Skeletal muscle tissue (tissue), 4 donors: Measurements from ENCODE around the gene ZFAND3. TPM values are rescaled to one million over a fixed set of nuclear protein-coding genes. Genes with fewer than 3 reads are reported as not detected.

ENCODE experiments used
- H3K27ac ChIP-seq: one replicate; pipeline ENCODE4 v1.7.0; 2013; ENCODE audit warnings: mild to moderate bottlenecking, low read depth, low read length, inconsistent platforms
- H3K27me3 ChIP-seq, 3 donors: one replicate each; pipeline ENCODE4 v1.7.0; 2013; ENCODE audit warnings: low read length in 3 of 3; ENCODE audit not compliant: control insufficient read depth in 3 of 3, insufficient read depth in 3 of 3
- H3K36me3 ChIP-seq, 3 donors: one replicate each; pipeline ENCODE4 v1.7.0; 2013; ENCODE audit warnings: low read length in 3 of 3; ENCODE audit not compliant: control insufficient read depth in 3 of 3, insufficient read depth in 3 of 3
- H3K4me1 ChIP-seq, 3 donors: one replicate each; pipeline ENCODE4 v1.7.0; 2013; ENCODE audit warnings: low read length in 3 of 3, mild to moderate bottlenecking in 3 of 3; ENCODE audit not compliant: control insufficient read depth in 3 of 3, insufficient read depth in 3 of 3
- H3K4me3 ChIP-seq, 3 donors: one replicate each; pipeline ENCODE4 v1.7.0; 2013; ENCODE audit warnings: low read length in 3 of 3
- H3K9ac ChIP-seq, 3 donors: one replicate each; pipeline ENCODE4 v1.7.0; 2013; ENCODE audit warnings: low read length in 3 of 3, mild to moderate bottlenecking in 3 of 3, moderate library complexity in 2 of 3, low read depth in 1 of 3
- H3K9me3 ChIP-seq, 3 donors: one replicate each; pipeline ENCODE4 v1.7.0; 2013; ENCODE audit warnings: low read length in 3 of 3; ENCODE audit not compliant: control insufficient read depth in 3 of 3
- total RNA-seq: library from RNA; depleted of rRNA; stranded (reverse); fragments of >200 nt; gene quantifications from one replicate; pipeline ENCODE4 v1.2.3, GENCODE V29; 2014
- donor health status: Osteomylitis.

The ZFAND3 gene
- total RNA-seq, 1 donor from 2014 or later: 23.0 TPM

DNA sequence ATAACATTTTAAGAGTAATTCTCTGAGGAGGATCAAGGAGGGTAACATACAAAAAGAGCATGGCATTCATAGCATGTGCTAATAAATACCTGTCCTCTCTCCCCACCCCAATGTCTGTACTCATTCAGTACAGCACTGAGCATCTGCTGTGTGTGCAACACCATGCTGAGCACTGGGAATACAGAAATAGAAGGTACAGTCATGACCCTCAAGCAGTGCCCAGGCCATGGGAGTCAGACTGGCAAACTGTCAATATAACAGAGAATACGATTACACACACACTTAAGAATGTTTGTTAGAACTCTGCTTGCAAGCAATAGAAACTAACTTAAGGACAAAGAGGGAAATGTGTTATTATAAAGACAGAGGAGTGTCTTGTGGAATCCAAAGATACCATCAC, 24.7 kb upstream of the ZFAND3 start:
- Histone ChIP-seq H3K36me3 (no peaks in the 10 kb centered on the region), H3K4me1 (peaks cover 11 to 42% (median 26%) of the 10 kb centered on the region in 3 donors), H3K9me3 (no peaks in the 10 kb centered on the region), H3K4me3 (no peak overlapping the region), H3K9ac (peak overlapping the region in 1 of 3 donors; percentile 3), H3K27me3 (no peaks in the 10 kb centered on the region), H3K27ac (peak overlapping the region; percentile 79)

DNA sequence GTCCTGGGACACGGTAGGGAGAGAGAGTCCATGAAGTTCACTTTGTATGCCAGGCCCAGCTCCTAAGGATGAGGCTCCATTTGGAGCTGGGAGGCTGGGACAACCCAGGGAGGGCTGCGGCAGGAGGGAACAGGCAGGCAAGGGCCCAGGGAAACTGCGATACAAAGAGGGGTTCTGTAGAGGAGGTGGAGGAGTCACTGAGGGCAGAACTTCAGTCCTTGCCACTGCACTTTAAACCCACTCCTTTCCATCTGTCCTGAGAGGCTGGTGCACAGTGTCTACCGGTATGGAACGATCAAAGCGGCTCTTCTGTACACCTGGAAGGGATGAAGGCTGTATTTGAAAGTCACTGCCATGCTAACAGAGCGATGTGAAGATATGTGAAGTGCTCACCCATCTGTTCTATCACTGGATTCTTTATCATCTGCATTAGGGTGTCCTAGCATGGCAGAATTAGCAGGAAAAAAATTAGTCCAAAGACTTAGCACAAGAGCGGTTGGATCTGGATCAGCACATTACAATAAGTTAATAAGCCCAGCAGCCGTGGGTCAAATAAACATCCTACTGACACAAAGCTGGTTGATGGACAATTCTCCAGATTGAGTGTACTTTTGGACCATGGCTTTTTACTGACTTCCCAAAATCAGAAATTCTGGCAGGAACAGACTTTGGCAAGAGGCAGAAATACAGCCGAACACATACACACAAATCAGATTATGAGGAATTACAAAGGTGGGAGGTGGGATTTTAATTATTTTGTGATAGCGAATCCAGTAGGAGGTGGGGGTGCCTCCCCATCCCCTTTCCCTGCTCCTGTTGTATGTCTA, 20.9 kb upstream of the ZFAND3 start:
- Histone ChIP-seq H3K4me1 (peaks cover 0 to 26% (median 17%) of the 10 kb centered on the region in 3 donors), H3K9me3 (no peaks in the 10 kb centered on the region), H3K27me3 (no peaks in the 10 kb centered on the region), H3K9ac (no peak overlapping the region), H3K36me3 (no peaks in the 10 kb centered on the region), H3K4me3 (no peak overlapping the region), H3K27ac (no peak overlapping the region)

DNA sequence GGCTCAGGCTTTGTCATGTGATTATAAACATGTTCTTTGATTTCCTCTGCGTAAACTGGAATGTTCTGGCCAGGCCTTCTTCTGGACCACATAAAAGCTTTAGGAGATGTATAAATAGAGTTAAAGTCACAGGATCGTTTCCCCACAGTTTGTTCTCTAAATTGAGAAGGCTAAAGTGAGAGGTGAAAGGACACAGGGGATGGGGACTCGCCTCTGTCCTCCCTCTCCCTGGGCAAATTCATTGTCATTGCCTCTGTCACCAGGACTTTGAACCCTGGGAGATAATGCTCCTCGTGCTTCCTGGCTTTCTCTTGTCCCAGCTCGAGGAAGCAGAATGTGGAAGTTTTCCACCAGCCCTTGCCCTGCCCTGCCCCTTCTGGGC, 20.3 kb upstream of the ZFAND3 start:
- no peaks in the 10 kb centered on the region for H3K27me3 ChIP-seq
- H3K27ac ChIP-seq: no peak overlapping the region
- H3K36me3 ChIP-seq: no peaks in the 10 kb centered on the region
- peaks cover 0 to 26% (median 17%) of the 10 kb centered on the region in 3 donors for H3K4me1 ChIP-seq
- no peak overlapping the region for H3K4me3 ChIP-seq
- no peaks in the 10 kb centered on the region for H3K9me3 ChIP-seq
- H3K9ac ChIP-seq: no peak overlapping the region

DNA sequence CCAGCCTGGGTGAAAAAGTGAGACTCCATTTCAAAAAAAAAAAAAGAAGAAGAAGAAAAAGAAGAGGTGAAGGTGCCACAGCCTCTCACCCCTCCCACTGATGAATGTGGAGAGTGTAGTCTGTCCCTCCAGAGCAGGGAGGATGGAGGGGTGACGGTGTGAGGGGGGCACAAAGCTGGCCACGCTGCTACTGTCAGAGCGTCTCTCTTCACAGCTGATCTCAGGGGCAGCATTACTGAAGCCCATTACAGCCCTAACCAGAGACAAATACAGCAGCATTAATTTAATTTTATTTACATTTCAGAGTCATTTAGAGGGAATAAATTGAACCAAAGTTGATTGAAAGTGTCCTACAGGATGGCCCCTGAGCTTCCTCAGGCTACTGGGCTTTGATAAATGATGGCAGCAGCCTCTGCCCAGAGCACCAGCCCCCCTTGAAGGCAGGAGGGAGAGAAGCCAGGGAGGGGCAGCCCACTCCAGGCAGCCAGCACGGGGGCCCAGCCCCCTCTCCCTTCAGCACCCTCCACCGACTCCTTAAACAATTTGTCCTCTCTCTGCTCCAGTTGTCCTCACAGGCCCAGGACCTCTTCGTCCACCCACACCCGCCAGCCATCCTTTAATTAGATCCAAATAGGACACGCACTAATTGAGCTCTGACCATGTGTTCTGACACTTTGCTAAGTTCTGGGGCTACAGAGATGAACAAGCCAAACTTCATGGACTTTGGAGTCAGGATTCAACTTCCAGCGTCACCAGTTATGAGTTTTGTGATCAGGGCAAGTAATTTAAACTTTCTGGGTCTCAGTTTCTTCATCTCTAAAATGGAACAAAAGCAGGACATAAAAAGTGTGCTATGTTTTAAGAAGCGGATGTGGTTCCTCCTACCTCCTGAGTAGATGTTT, 18.6 kb upstream of the ZFAND3 start:
- H3K4me1 ChIP-seq: peaks cover 0 to 11% (median 7%) of the 10 kb centered on the region in 3 donors

DNA sequence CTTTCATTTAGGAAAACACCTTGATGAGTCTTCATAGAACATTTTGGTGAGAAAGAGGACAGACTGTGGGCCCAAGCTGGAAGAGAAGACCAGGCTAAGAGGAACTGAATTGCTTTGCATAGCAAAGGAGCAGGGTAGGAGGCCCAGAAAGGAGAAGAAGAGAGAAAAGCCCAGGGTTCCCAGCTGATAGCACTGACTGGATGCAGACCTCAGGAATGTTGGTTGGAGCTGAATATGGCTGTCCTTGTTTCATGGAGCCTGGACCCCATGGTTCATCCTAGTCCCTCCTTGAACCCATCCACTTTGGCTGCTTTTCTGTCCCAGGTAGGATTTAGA, 18.0 kb upstream of the ZFAND3 start:
- Histone ChIP-seq H3K36me3 (no peaks in the 10 kb centered on the region), H3K9me3 (no peaks in the 10 kb centered on the region), H3K9ac (no peak overlapping the region), H3K4me1 (peaks cover 0 to 11% (median 7%) of the 10 kb centered on the region in 3 donors), H3K27ac (no peak overlapping the region), H3K4me3 (no peak overlapping the region), H3K27me3 (no peaks in the 10 kb centered on the region)

More for the DNA sequence above, 18.6 kb upstream of the ZFAND3 start:
- H3K9ac ChIP-seq: no peak overlapping the region
- H3K9me3 ChIP-seq: no peaks in the 10 kb centered on the region
- H3K27ac ChIP-seq: no peak overlapping the region
- H3K36me3 ChIP-seq: no peaks in the 10 kb centered on the region
- H3K27me3 ChIP-seq: no peaks in the 10 kb centered on the region
- H3K4me3 ChIP-seq: no peak overlapping the region

DNA sequence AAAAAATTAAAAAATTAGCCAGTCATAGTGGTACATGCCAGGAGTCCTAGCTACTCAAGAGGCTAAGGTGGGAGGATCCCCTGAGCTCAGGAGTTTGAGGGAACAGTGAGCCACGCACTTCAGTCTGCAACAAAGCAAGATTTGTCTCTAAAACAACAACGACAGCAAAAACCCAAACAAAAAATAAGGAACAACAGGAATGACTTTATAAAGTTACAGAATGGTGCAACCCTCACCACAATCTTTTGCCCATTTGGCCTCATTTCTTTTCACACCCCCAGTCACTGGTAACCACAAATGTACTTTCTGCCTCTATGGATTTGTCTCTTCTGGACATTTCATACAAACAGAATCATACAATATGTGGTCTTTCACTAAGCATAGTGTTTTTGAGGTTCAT, 16.7 kb upstream of the ZFAND3 start:
- Histone ChIP-seq H3K9ac (no peak overlapping the region), H3K9me3 (no peaks in the 10 kb centered on the region), H3K4me3 (no peak overlapping the region), H3K27me3 (no peaks in the 10 kb centered on the region), H3K36me3 (no peaks in the 10 kb centered on the region), H3K4me1 (peaks cover 4 to 15% (median 11%) of the 10 kb centered on the region in 3 donors), H3K27ac (no peak overlapping the region)

DNA sequence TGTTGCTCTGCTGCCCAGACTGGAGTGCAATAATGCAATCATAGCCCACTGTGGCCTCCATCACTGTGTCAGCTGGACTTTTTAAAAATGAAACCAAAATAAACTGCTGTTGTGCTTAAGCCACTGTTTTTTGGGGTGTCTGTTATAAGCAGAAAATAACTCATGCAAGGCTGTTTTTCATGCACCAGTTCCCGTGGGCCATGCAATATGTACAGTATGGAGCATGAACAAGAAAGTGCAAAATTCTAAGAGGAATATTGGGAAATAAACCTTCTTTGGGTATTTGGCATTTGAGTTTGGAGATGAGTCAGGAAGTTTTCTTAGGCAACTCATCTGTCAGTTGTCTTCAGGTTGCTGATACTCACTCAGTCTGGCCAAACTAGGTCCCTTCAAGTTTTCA, 14.9 kb upstream of the ZFAND3 start:
- no peak overlapping the region for H3K9ac ChIP-seq
- no peaks in the 10 kb centered on the region for H3K9me3 ChIP-seq
- no peaks in the 10 kb centered on the region for H3K36me3 ChIP-seq
- no peak overlapping the region for H3K4me3 ChIP-seq
- H3K4me1 ChIP-seq: peaks cover 14 to 17% (median 15%) of the 10 kb centered on the region in 3 donors
- H3K27me3 ChIP-seq: no peaks in the 10 kb centered on the region
- H3K27ac ChIP-seq: no peak overlapping the region

DNA sequence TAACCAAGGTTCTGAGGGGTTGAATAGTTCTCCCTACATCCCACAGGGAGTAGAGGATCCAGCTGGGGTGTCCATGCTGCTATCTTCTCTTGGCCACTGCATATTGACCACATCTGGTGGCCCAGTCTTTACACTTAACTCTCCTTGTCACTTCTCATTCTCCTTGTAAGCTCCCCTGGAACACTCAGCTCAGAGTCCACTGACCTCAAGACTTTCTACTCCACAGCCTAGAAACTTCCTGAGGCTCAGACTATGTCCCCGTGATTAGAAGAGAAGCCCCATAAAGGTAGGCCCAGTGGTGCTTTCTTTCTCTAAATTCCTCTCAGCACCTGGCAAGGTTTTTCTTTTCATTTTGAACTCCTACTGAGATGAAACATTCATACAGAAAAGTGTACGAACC, 13.3 kb upstream of the ZFAND3 start:
- H3K4me3 ChIP-seq: no peak overlapping the region
- no peaks in the 10 kb centered on the region for H3K9me3 ChIP-seq
- H3K36me3 ChIP-seq: no peaks in the 10 kb centered on the region

DNA sequence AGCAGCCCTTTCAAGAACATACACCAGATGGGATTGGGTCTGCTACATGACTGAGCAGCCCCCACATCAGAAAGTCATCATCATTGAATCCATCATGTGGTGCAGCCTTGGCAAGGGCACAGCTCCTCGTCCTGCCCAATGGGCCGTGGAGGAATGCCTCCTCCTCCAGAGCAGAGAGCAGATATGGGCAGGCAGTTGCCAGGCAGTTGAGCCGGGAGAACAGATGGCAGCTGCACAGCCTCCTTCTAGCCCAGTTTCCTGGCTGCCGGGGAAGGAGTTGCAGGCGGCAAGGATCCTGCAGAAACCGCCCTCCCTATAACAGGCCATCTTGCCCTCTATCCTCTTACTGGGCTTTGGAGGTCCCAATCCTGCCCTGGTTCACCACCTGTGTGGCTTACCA, 11.9 kb upstream of the ZFAND3 start:
- Histone ChIP-seq H3K9ac (peak overlapping the region in 1 of 3 donors; percentile 51), H3K9me3 (no peaks in the 10 kb centered on the region), H3K4me3 (no peak overlapping the region), H3K4me1 (peaks cover 14 to 17% (median 15%) of the 10 kb centered on the region in 3 donors), H3K36me3 (no peaks in the 10 kb centered on the region), H3K27ac (no peak overlapping the region), H3K27me3 (no peaks in the 10 kb centered on the region)

More for the DNA sequence above, 13.3 kb upstream of the ZFAND3 start:
- no peaks in the 10 kb centered on the region for H3K27me3 ChIP-seq
- peaks cover 14 to 17% (median 15%) of the 10 kb centered on the region in 3 donors for H3K4me1 ChIP-seq
- H3K27ac ChIP-seq: no peak overlapping the region
- no peak overlapping the region for H3K9ac ChIP-seq

DNA sequence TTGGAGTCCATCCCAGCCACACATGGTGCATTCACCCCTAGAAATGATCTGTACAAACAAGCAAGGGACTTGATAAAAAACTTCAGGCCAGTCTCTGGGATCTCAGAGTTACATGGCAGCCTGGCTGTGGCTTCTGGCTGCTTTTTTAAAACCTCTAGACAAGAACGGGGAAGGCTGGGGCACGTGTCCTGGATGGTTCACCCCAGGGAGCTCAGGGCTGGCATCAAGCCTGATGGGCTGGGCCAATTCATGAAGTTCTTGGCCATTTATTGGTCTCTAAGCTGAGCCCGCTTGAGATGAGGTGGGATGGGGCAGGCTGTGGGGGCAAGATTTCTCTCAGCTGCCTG, 10.4 kb upstream of the ZFAND3 start:
- Histone ChIP-seq H3K36me3 (no peaks in the 10 kb centered on the region), H3K4me3 (no peak overlapping the region), H3K9ac (no peak overlapping the region), H3K27me3 (no peaks in the 10 kb centered on the region), H3K4me1 (peaks cover 14 to 17% (median 15%) of the 10 kb centered on the region in 3 donors), H3K9me3 (no peaks in the 10 kb centered on the region), H3K27ac (no peak overlapping the region)
